B cell (primary cell): Measurements from ENCODE around the gene TBX6. TPM values are rescaled to one million over a fixed set of nuclear protein-coding genes. Genes with fewer than 3 reads are reported as not detected.
A peak's percentile ranks its signal among the peaks of the same experiment; 100 is the strongest.

Experiments
- ATAC-seq: fragments of 200-7000 bp; cut with Tn5 transposase; one replicate; pipeline ENCODE4 v1.10.0; 2021; ENCODE audit warnings: low read depth, mild to moderate bottlenecking, moderate number of reproducible peaks, moderate library complexity
- CTCF ChIA-PET: fragments of 350-600 bp; sonication (Branson Sonifier 250); formaldehyde crosslinking; loops from one replicate; lab custom pipeline; 2021; ENCODE audit warnings: antibody characterized with exemption, inconsistent platforms; lab: Charles Lee
- POLR2A ChIA-PET: fragments of 350-600 bp; sonication (Branson Sonifier 250); formaldehyde crosslinking; loops from one replicate; lab custom pipeline; 2021; ENCODE audit warnings: antibody characterized with exemption; lab: Charles Lee
- DNase-seq: peaks from one replicate; pipeline ENCODE4 v3.0.0; 2013
- H2AFZ ChIP-seq: 2 replicates; pipeline ENCODE4 v1.6.1; 2012; ENCODE audit warnings: mild to moderate bottlenecking, low read depth, low read length; ENCODE audit not compliant: insufficient read depth, poor library complexity, severe bottlenecking
- H3K27ac ChIP-seq, 2 donors: 1 replicate in 1 of 2; 2 replicates in 1 of 2; pipeline ENCODE4 v1.5.1; 2012 to 2013; ENCODE audit warnings: low read length in 2 of 2, mild to moderate bottlenecking in 2 of 2, moderate library complexity in 1 of 2
- H3K27me3 ChIP-seq, 4 experiments: fragments of 200-600 bp in 1 of 4; sonication (generic) in 1 of 4; replicated peaks in 1 of 4; 1 replicate in 2 of 4; 2 replicates in 2 of 4; pipeline versions ENCODE4 v1.6.1 to v1.7.0; 2013 to 2016; ENCODE audit warnings: low read length in 3 of 4, mild to moderate bottlenecking in 2 of 4, mixed read lengths in 1 of 4, moderate library complexity in 1 of 4; ENCODE audit not compliant: insufficient read depth in 4 of 4, control insufficient read depth in 3 of 4; ENCODE audit errors: control extremely low read depth in 1 of 4
- H3K36me3 ChIP-seq, 2 experiments: replicated peaks in 1 of 2; 1 replicate in 1 of 2; 2 replicates in 1 of 2; pipeline versions ENCODE4 v1.6.1 to v1.7.1; 2013; ENCODE audit warnings: low read length in 1 of 2; ENCODE audit not compliant: insufficient read depth in 2 of 2, control insufficient read depth in 1 of 2; ENCODE audit errors: control extremely low read depth in 1 of 2, extremely low read depth in 1 of 2
- H3K4me1 ChIP-seq, 2 donors: fragments of 200-600 bp in 1 of 2; sonication (generic) in 1 of 2; 1 replicate in 1 of 2; 2 replicates in 1 of 2; pipeline versions ENCODE4 v1.5.1 to v1.6.1; 2013 to 2017; ENCODE audit warnings: low read length in 2 of 2; ENCODE audit not compliant: control insufficient read depth in 2 of 2, insufficient read depth in 2 of 2
- H3K4me2 ChIP-seq: replicated peaks from 2 replicates; pipeline ENCODE3; 2012; ENCODE audit warnings: mild to moderate bottlenecking, low read depth, low read length; ENCODE audit not compliant: poor library complexity, severe bottlenecking
- H3K4me3 ChIP-seq, 5 experiments: fragments of 200-600 bp in 1 of 5; sonication (generic) in 1 of 5; 1 replicate in 3 of 5; 2 replicates in 2 of 5; pipeline versions ENCODE4 v1.5.1 to v1.7.0; 2011 to 2016; ENCODE audit warnings: low read length in 4 of 5, mild to moderate bottlenecking in 4 of 5, low read depth in 2 of 5, control low read depth in 1 of 5, moderate library complexity in 1 of 5; ENCODE audit not compliant: insufficient read depth in 1 of 5; ENCODE audit errors: control extremely low read depth in 1 of 5, extremely low read depth in 1 of 5
- H3K79me2 ChIP-seq: fragments of 200-600 bp; sonication (generic); one replicate; pipeline ENCODE4 v1.6.0; 2016; ENCODE audit warnings: low read length; ENCODE audit not compliant: control insufficient read depth, insufficient read depth
- H3K9ac ChIP-seq: fragments of 200-600 bp; sonication (generic); 2 replicates; pipeline ENCODE4 v1.6.1; 2017; ENCODE audit warnings: mild to moderate bottlenecking, low read length, moderate library complexity
- H3K9me3 ChIP-seq, 3 donors: one replicate each; pipeline versions ENCODE4 v1.6.1 to v1.7.1; 2013; ENCODE audit warnings: low read length in 2 of 3; ENCODE audit not compliant: control insufficient read depth in 2 of 3, insufficient read depth in 1 of 3; ENCODE audit errors: control extremely low read depth in 1 of 3
- H4K20me1 ChIP-seq: 2 replicates; pipeline ENCODE4 v1.6.0; 2012; ENCODE audit warnings: mild to moderate bottlenecking, low read length; ENCODE audit not compliant: insufficient read depth, control insufficient read depth, poor library complexity, severe bottlenecking
- H3K27ac Mint-ChIP-seq: one replicate; pipeline ENCODE4 v1.8.0; 2021; ENCODE audit warnings: mixed read lengths
- H3K27me3 Mint-ChIP-seq: one replicate; pipeline ENCODE4 v1.8.0; 2021; ENCODE audit warnings: mixed read lengths
- H3K4me1 Mint-ChIP-seq: one replicate; pipeline ENCODE4 v1.8.0; 2021; ENCODE audit warnings: mixed read lengths
- H3K4me3 Mint-ChIP-seq: one replicate; pipeline ENCODE4 v1.8.0; 2021; ENCODE audit warnings: mixed read lengths
- H3K9me3 Mint-ChIP-seq: one replicate; pipeline ENCODE4 v1.8.0; 2022; ENCODE audit warnings: mixed read lengths; ENCODE audit not compliant: insufficient read depth
- EZH2 ChIP-seq: IDR thresholded peaks from 2 replicates; pipeline ENCODE4 v1.6.1; 2012; ENCODE audit warnings: borderline replicate concordance, low read depth, mild to moderate bottlenecking, moderate library complexity, low read length; ENCODE audit not compliant: insufficient read depth, poor library complexity, severe bottlenecking
- WGBS: methylation state at CpG from one replicate; pipeline ENCODE4 v1.1.5; 2013; ENCODE audit warnings: missing lambda C conversion rate; ENCODE audit not compliant: insufficient coverage; 5-methylcytosine and 5-hydroxymethylcytosine counted together
- intact Hi-C: fragments of 100-400 bp; cut with micrococcal nuclease; formaldehyde crosslinking; loops from one replicate; pipeline ENCODE4 v1.10.0; 2022
- polyA plus RNA-seq: library from polyadenylated mRNA; depleted of rRNA; stranded (reverse); fragments of >200 nt; gene quantifications from 2 replicates; pipeline ENCODE4 v1.2.3, GENCODE V29; 2012
- total RNA-seq, 2 donors: library from RNA; stranded (reverse); fragments of 120-200 nt in 1 of 2; gene quantifications; 1 replicate in 1 of 2; 2 replicates in 1 of 2; pipeline versions ENCODE4 v1.2.3 to v1.2.4, GENCODE V29; 2013 to 2022
- TF ChIP-seq, protein P1 (sequence below): fragments of 200-600 bp; IDR thresholded peaks from one replicate; pipeline ENCODE4 v1.8.0; 2022; ENCODE audit warnings: antibody characterized with exemption, mild to moderate bottlenecking

Gene TBX6
- total and polyA plus RNA-seq, 2 donors (not counting 1 experiment from before 2014, with no cell fraction given): 1.4 to 5.4 TPM

DNA sequence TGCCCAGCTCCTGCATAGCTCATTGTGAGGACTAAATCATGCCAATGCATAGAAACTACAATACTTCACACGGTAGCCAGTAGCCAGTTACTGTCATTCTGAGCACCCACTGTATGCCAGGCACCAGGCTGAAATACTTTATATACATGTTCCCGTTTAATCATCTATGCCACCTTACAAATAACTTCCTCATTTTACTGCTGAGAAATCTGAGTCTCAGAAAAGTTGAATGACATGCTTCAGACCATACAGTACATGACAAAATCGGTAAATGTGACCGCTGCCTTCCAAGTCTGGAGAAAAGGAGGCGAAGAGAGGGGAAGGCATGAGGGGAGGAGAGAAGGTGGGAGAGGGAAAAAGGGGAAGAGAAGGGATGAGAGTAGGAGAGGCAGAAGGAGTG is 51.5 kb downstream of the TBX6 start:
- peak; percentile 47 for ATAC-seq
- no peak overlapping the region for H3K27ac Mint-ChIP-seq

More for the DNA sequence above, 51.5 kb downstream of the TBX6 start:
- ChIA-PET POLR2A (no interaction called here), CTCF (interaction anchor here (1.1 kb wide), 1 partner anchor 9 kb away, joined by 5 read pairs; the partner anchor contains the start of gene TLCD3B)
- Mint-ChIP-seq H3K4me3 (no peak overlapping the region), H3K9me3 (no peaks in the 10 kb centered on the region), H3K4me1 (peaks cover 4% of the 10 kb centered on the region), H3K27me3 (peaks cover 12% of the 10 kb centered on the region)
- Histone ChIP-seq H3K79me2 (no peaks in the 10 kb centered on the region), H3K4me2 (peak overlapping the region; percentile 44), H3K9me3 (no peaks in the 10 kb centered on the region), H3K4me3 (no peak overlapping the region), H3K27me3 (peaks cover 0 to 1% (median 0%) of the 10 kb centered on the region in 4 experiments), H4K20me1 (no peaks in the 10 kb centered on the region), H3K9ac (no peak overlapping the region), H2AFZ (peak overlapping the region; percentile 47), H3K36me3 (no peaks in the 10 kb centered on the region), H3K27ac (no peak overlapping the region), H3K4me1 (peaks cover 4 to 5% of the 10 kb centered on the region in 2 donors)
- TF ChIP-seq, protein P1, sequence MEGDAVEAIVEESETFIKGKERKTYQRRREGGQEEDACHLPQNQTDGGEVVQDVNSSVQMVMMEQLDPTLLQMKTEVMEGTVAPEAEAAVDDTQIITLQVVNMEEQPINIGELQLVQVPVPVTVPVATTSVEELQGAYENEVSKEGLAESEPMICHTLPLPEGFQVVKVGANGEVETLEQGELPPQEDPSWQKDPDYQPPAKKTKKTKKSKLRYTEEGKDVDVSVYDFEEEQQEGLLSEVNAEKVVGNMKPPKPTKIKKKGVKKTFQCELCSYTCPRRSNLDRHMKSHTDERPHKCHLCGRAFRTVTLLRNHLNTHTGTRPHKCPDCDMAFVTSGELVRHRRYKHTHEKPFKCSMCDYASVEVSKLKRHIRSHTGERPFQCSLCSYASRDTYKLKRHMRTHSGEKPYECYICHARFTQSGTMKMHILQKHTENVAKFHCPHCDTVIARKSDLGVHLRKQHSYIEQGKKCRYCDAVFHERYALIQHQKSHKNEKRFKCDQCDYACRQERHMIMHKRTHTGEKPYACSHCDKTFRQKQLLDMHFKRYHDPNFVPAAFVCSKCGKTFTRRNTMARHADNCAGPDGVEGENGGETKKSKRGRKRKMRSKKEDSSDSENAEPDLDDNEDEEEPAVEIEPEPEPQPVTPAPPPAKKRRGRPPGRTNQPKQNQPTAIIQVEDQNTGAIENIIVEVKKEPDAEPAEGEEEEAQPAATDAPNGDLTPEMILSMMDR: no peak
- no peak for TF ChIP-seq EZH2
- DNase-seq: peak; percentile 57
- intact Hi-C loops: loop anchor here (5.0 kb wide), 1 partner anchor 587 kb away; no protein-coding TSS in a partner anchor
- WGBS: 2% methylated on average over 5 of the region's 5 CpGs

Other genes with a start within 250 kb of the TBX6 start
- gene CDIPT, start 228.7 kb downstream of the TBX6 start, total RNA-seq: 49.2 and 51.2 TPM in 2 replicates
- gene CDIPT, start 228.7 kb downstream of the TBX6 start, polyA plus RNA-seq: 44.5 and 63.3 TPM in 2 replicates
- gene SEZ6L2, start 192.4 kb downstream of the TBX6 start, total RNA-seq: not detected in 2 replicates
- 0.10 TPM in 1 of 2 replicates, not detected in the other for gene SEZ6L2, start 192.4 kb downstream of the TBX6 start, polyA plus RNA-seq
- gene ASPHD1, start 191.4 kb downstream of the TBX6 start, total RNA-seq: not detected in 2 replicates
- not detected in 2 replicates for gene ASPHD1, start 191.4 kb downstream of the TBX6 start, polyA plus RNA-seq
- gene KCTD13, start 165.7 kb downstream of the TBX6 start, total RNA-seq: 74.3 and 83.9 TPM in 2 replicates
- 61.5 and 78.2 TPM in 2 replicates for gene KCTD13, start 165.7 kb downstream of the TBX6 start, polyA plus RNA-seq
- 56.3 and 66.6 TPM in 2 replicates for gene TMEM219, start 129.8 kb downstream of the TBX6 start, total RNA-seq
- 88.3 and 103 TPM in 2 replicates for gene TMEM219, start 129.8 kb downstream of the TBX6 start, polyA plus RNA-seq
- gene TAOK2, start 118.1 kb downstream of the TBX6 start, total RNA-seq: 50.8 and 51.9 TPM in 2 replicates
- gene TAOK2, start 118.1 kb downstream of the TBX6 start, polyA plus RNA-seq: 25.5 and 30.3 TPM in 2 replicates
- gene HIRIP3, start 96.3 kb downstream of the TBX6 start, total RNA-seq: 9.7 and 13.9 TPM in 2 replicates
- gene HIRIP3, start 96.3 kb downstream of the TBX6 start, polyA plus RNA-seq: 6.2 and 12.2 TPM in 2 replicates
- 113 and 119 TPM in 2 replicates for gene INO80E, start 95.7 kb downstream of the TBX6 start, total RNA-seq
- 101 and 103 TPM in 2 replicates for gene INO80E, start 95.7 kb downstream of the TBX6 start, polyA plus RNA-seq
- not detected in 2 replicates for gene DOC2A, start 80.9 kb downstream of the TBX6 start, total RNA-seq
- not detected in 2 replicates for gene DOC2A, start 80.9 kb downstream of the TBX6 start, polyA plus RNA-seq
- not detected in 2 replicates for gene C16orf92, start 68.7 kb downstream of the TBX6 start, total RNA-seq
- not detected in 2 replicates for gene C16orf92, start 68.7 kb downstream of the TBX6 start, polyA plus RNA-seq
- gene TLCD3B, start 60.7 kb downstream of the TBX6 start, total RNA-seq: not detected in 2 replicates
- gene TLCD3B, start 60.7 kb downstream of the TBX6 start, polyA plus RNA-seq: not detected in 2 replicates
- 301 and 329 TPM in 2 replicates for gene ALDOA, start 26.2 kb downstream of the TBX6 start, total RNA-seq
- gene ALDOA, start 26.2 kb downstream of the TBX6 start, polyA plus RNA-seq: 276 and 343 TPM in 2 replicates
- 89.0 and 93.3 TPM in 2 replicates for gene PPP4C, start 15.9 kb downstream of the TBX6 start, total RNA-seq
- 106 and 122 TPM in 2 replicates for gene PPP4C, start 15.9 kb downstream of the TBX6 start, polyA plus RNA-seq
- 302 and 314 TPM in 2 replicates for gene YPEL3, start 4.3 kb upstream of the TBX6 start, total RNA-seq
- 387 and 414 TPM in 2 replicates for gene YPEL3, start 4.3 kb upstream of the TBX6 start, polyA plus RNA-seq
- 17.3 and 22.7 TPM in 2 replicates for gene GDPD3, start 21.6 kb upstream of the TBX6 start, total RNA-seq
- 10.6 and 11.4 TPM in 2 replicates for gene GDPD3, start 21.6 kb upstream of the TBX6 start, polyA plus RNA-seq
- gene MAPK3, start 31.3 kb upstream of the TBX6 start, total RNA-seq: 60.4 and 69.4 TPM in 2 replicates
- gene MAPK3, start 31.3 kb upstream of the TBX6 start, polyA plus RNA-seq: 67.2 and 82.9 TPM in 2 replicates
- 653 and 662 TPM in 2 replicates for gene CORO1A, start 91.7 kb upstream of the TBX6 start, total RNA-seq
- gene CORO1A, start 91.7 kb upstream of the TBX6 start, polyA plus RNA-seq: 1,191 and 1,555 TPM in 2 replicates
- gene BOLA2B, start 101.7 kb upstream of the TBX6 start, total RNA-seq: 71.5 and 82.5 TPM in 2 replicates
- gene BOLA2B, start 101.7 kb upstream of the TBX6 start, polyA plus RNA-seq: 155 and 311 TPM in 2 replicates
- gene SLX1A, start 102.0 kb upstream of the TBX6 start, total RNA-seq: 108 and 138 TPM in 2 replicates
- gene SLX1A, start 102.0 kb upstream of the TBX6 start, polyA plus RNA-seq: 62.3 and 64.6 TPM in 2 replicates
- gene SULT1A3, start 107.3 kb upstream of the TBX6 start, total RNA-seq: 36.8 and 41.2 TPM in 2 replicates
- 31.9 and 33.2 TPM in 2 replicates for gene SULT1A3, start 107.3 kb upstream of the TBX6 start, polyA plus RNA-seq
- 59.6 and 75.5 TPM in 2 replicates for gene NPIPB13, start 156.6 kb upstream of the TBX6 start, total RNA-seq
- gene NPIPB13, start 156.6 kb upstream of the TBX6 start, polyA plus RNA-seq: 8.4 and 21.7 TPM in 2 replicates